DND-41 (cell line): ENCODE data around the gene DIAPH3.
A peak's percentile ranks its signal among the peaks of the same experiment; 100 is the strongest.

Source experiments
- ATAC-seq: fragments of 200-7000 bp; cut with Tn5 transposase; 3 replicates; pipeline ENCODE4 v1.9.1; 2021; ENCODE audit warnings: low read depth; ENCODE audit not compliant: insufficient read depth
- DNase-seq: peaks from one replicate; pipeline ENCODE4 v3.0.0-alpha.2; 2020
- H2AFZ ChIP-seq: 2 replicates; pipeline ENCODE4 v1.6.0; 2012; ENCODE audit warnings: low read depth, low read length
- H3K27ac ChIP-seq: 2 replicates; pipeline ENCODE4 v1.5.1; 2012; ENCODE audit warnings: low read length, inconsistent platforms
- H3K27me3 ChIP-seq: fragments of 200-600 bp; sonication (generic); 2 replicates; pipeline ENCODE4 v1.6.0; 2012; ENCODE audit warnings: low read length, mild to moderate bottlenecking, inconsistent platforms; ENCODE audit not compliant: insufficient read depth, poor library complexity
- H3K36me3 ChIP-seq: 2 replicates; pipeline ENCODE4 v1.5.1; 2012; ENCODE audit warnings: low read length, inconsistent platforms; ENCODE audit not compliant: insufficient read depth
- H3K4me1 ChIP-seq: 2 replicates; pipeline ENCODE4 v1.5.1; 2012; ENCODE audit warnings: mild to moderate bottlenecking, low read length; ENCODE audit not compliant: insufficient read depth
- H3K4me2 ChIP-seq: 2 replicates; pipeline ENCODE4 v1.6.0; 2012; ENCODE audit warnings: mild to moderate bottlenecking, moderate library complexity, low read length, inconsistent platforms; ENCODE audit not compliant: insufficient read depth
- H3K4me3 ChIP-seq, 2 experiments: fragments of 200-600 bp in 1 of 2; shearing (Covaris generic) in 1 of 2; 2 replicates each; pipeline ENCODE4 v1.5.1; 2012 to 2016; ENCODE audit warnings: inconsistent platforms in 2 of 2, low read length in 2 of 2, mild to moderate bottlenecking in 2 of 2, low read depth in 1 of 2, moderate library complexity in 1 of 2
- H3K79me2 ChIP-seq: 2 replicates; pipeline ENCODE4 v1.6.0; 2012; ENCODE audit warnings: low read length, inconsistent platforms; ENCODE audit not compliant: insufficient read depth
- H3K9ac ChIP-seq: 2 replicates; pipeline ENCODE4 v1.6.0; 2012; ENCODE audit warnings: low read depth, mild to moderate bottlenecking, inconsistent platforms, low read length, moderate library complexity
- H3K9me3 ChIP-seq: 2 replicates; pipeline ENCODE4 v1.5.1; 2012; ENCODE audit warnings: low read length, moderate library complexity, mild to moderate bottlenecking, inconsistent platforms; ENCODE audit not compliant: insufficient read depth, severe bottlenecking
- H4K20me1 ChIP-seq: 2 replicates; pipeline ENCODE4 v1.6.0; 2012; ENCODE audit warnings: low read length; ENCODE audit not compliant: insufficient read depth
- EZH2 ChIP-seq: IDR thresholded peaks from 3 replicates; pipeline ENCODE4 v1.6.1; 2012; ENCODE audit warnings: borderline replicate concordance, low read depth, mild to moderate bottlenecking, moderate library complexity, low read length, inconsistent platforms; ENCODE audit not compliant: severe bottlenecking
- TF ChIP-seq, protein P1 (sequence below): IDR thresholded peaks from 2 replicates; pipeline ENCODE4 v1.5.1; 2012; ENCODE audit warnings: borderline replicate concordance, low read length, moderate library complexity, mild to moderate bottlenecking; ENCODE audit not compliant: poor library complexity, severe bottlenecking; ENCODE audit errors: extremely low read depth

Gene DIAPH3

DNA sequence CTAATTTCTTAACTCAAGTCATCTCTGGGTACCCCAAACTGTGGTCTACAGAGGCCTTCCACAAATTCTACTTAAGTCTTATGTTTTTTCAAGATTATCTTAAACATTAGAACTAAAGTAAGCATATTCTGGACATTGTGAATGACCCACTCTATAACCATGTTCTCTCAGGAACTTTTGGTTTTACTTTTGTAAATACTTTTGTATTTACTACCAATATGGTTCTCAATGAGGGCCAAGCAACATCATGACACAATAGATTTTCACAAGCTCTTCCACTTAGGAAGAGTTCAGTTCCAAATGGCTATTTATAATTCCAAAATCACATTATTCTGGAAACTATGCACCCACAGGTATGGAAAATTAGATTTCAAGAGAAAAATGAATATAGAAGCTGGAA, 10.8 kb downstream of the DIAPH3 start:
- Histone ChIP-seq H3K79me2 (peaks cover 98% of the 10 kb centered on the region), H3K27ac (no peak overlapping the region), H2AFZ (no peak overlapping the region), H3K9me3 (no peaks in the 10 kb centered on the region), H3K4me3 (no peak overlapping the region), H4K20me1 (peaks cover 48% of the 10 kb centered on the region), H3K4me1 (no peaks in the 10 kb centered on the region; the same call in 1 of the 2 replicates), H3K9ac (no peak overlapping the region), H3K36me3 (peaks cover 8% of the 10 kb centered on the region; the same call in 1 of the 2 replicates), H3K27me3 (no peaks in the 10 kb centered on the region), H3K4me2 (no peak overlapping the region)
- DNase-seq: no peak
- no peak for ATAC-seq
- TF ChIP-seq, protein P1, sequence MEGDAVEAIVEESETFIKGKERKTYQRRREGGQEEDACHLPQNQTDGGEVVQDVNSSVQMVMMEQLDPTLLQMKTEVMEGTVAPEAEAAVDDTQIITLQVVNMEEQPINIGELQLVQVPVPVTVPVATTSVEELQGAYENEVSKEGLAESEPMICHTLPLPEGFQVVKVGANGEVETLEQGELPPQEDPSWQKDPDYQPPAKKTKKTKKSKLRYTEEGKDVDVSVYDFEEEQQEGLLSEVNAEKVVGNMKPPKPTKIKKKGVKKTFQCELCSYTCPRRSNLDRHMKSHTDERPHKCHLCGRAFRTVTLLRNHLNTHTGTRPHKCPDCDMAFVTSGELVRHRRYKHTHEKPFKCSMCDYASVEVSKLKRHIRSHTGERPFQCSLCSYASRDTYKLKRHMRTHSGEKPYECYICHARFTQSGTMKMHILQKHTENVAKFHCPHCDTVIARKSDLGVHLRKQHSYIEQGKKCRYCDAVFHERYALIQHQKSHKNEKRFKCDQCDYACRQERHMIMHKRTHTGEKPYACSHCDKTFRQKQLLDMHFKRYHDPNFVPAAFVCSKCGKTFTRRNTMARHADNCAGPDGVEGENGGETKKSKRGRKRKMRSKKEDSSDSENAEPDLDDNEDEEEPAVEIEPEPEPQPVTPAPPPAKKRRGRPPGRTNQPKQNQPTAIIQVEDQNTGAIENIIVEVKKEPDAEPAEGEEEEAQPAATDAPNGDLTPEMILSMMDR: no peak
- no peak for TF ChIP-seq EZH2

- no peak overlapping the region for H3K27ac ChIP-seq
- no peaks in the 10 kb centered on the region for H3K9me3 ChIP-seq
- no peak for ATAC-seq
- H3K4me3 ChIP-seq: no peak overlapping the region
- peaks cover 98% of the 10 kb centered on the region for H3K79me2 ChIP-seq
- H3K9ac ChIP-seq: no peak overlapping the region
- peaks cover 6% of the 10 kb centered on the region; the same call in 1 of the 2 replicates for H3K36me3 ChIP-seq
- no peaks in the 10 kb centered on the region; the same call in 1 of the 2 replicates for H3K4me1 ChIP-seq
- no peaks in the 10 kb centered on the region for H3K27me3 ChIP-seq
- no peak overlapping the region for H2AFZ ChIP-seq
- peaks cover 53% of the 10 kb centered on the region for H4K20me1 ChIP-seq
- no peak overlapping the region for H3K4me2 ChIP-seq
- DNase-seq: no peak
- TF ChIP-seq EZH2: no peak
Measured at GRCh38 chr13:60152114-60152513, 11.6 kb downstream of the DIAPH3 start.

DNA sequence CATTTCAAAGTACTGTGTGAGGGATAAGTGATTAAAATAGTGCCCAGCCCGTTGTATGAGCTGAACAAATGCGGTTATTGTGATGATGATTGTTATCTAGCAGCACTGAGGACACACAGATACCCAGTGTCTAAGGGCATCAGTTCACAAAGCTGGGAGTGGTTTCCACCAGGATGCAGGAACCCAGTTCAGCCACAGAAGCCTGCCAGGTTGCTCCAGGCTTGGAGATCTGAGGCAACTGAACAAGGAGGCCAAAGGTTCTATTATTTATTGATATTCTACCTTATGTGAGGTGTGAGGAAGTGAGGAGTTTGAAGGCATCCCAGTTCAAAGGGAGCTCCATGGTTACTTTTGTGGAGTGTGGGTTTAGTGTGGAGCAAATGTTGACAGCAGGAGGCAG, 13.2 kb downstream of the DIAPH3 start:
- ATAC-seq (peak; percentile 22; the same call in 2 of the 3 replicates), DNase-seq (no peak)
- no peaks in the 10 kb centered on the region for H3K27me3 ChIP-seq
- H3K9ac ChIP-seq: no peak overlapping the region
- no peak overlapping the region for H3K4me3 ChIP-seq
- H3K79me2 ChIP-seq: peaks cover 99% of the 10 kb centered on the region
- TF ChIP-seq, protein P1: no peak
- no peak for TF ChIP-seq EZH2
- peaks cover 51% of the 10 kb centered on the region for H4K20me1 ChIP-seq
- H3K4me2 ChIP-seq: no peak overlapping the region
- H3K4me1 ChIP-seq: no peaks in the 10 kb centered on the region
- H3K27ac ChIP-seq: no peak overlapping the region
- H2AFZ ChIP-seq: no peak overlapping the region
- H3K9me3 ChIP-seq: no peaks in the 10 kb centered on the region
- H3K36me3 ChIP-seq: no peaks in the 10 kb centered on the region

GRCh38 chr13:60148918-60149317, 14.8 kb downstream of the DIAPH3 start:
- no peak for TF ChIP-seq EZH2
- TF ChIP-seq, protein P1: no peak
- H3K79me2 ChIP-seq: peaks cover 99% of the 10 kb centered on the region

More at GRCh38 chr13:60148918-60149317, 14.8 kb downstream of the DIAPH3 start:
- Histone ChIP-seq H4K20me1 (peaks cover 61% of the 10 kb centered on the region), H3K9me3 (no peaks in the 10 kb centered on the region), H2AFZ (no peak overlapping the region), H3K27ac (no peak overlapping the region), H3K4me2 (no peak overlapping the region), H3K4me1 (no peaks in the 10 kb centered on the region), H3K36me3 (no peaks in the 10 kb centered on the region), H3K27me3 (no peaks in the 10 kb centered on the region), H3K4me3 (no peak overlapping the region), H3K9ac (no peak overlapping the region)
- ATAC-seq: no peak
- DNase-seq: no peak
